Limb (tissue), 2 donors: ENCODE measurements around the gene MMP1.

Source experiments
- DNase-seq, 2 donors: peaks; one replicate each; pipeline ENCODE4 v3.0.0-alpha.2; 2016; ENCODE audit errors: extremely low spot score in 2 of 2

MMP1 gene

DNA sequence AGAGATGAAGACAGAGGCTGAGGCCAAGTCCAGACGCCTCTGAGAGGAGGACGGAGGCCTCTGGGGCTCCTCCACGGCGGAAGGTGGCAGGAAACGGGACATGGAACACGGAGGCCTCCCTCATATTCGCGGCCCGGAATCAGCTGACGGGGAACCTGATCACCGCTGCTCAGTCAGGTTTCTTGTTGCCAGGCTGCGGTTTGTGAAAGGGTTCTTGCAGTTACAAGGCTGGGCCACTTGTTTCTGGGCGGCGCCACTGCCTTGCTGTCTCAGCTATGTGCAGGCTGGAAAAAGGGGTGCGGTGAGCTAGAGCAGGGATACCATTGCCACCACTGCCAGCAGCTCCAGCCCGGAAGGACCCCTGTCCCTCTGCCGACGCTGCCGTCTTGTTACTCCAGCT is 10.0 kb upstream of the MMP1 start:
- no peak for DNase-seq

DNA sequence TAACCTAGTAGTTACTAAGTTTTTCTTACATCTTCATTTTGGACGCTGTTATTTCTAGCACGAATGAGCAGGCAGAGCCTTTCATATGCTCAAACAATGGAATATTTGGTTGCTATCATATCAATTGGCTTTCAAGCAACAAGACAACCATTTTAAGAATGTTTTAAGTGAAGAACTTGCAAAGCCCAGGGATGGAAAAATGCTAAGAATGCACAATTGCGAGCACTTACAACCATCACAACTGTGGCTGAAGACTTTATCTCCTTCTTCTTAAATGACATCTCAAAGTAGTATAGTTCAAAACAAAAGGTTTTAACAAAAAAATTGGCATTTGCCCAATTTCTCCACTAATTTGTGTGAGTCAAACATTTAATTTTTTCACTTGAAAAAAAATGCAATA is 8.3 kb upstream of the MMP1 start:
- no peak for DNase-seq

DNA sequence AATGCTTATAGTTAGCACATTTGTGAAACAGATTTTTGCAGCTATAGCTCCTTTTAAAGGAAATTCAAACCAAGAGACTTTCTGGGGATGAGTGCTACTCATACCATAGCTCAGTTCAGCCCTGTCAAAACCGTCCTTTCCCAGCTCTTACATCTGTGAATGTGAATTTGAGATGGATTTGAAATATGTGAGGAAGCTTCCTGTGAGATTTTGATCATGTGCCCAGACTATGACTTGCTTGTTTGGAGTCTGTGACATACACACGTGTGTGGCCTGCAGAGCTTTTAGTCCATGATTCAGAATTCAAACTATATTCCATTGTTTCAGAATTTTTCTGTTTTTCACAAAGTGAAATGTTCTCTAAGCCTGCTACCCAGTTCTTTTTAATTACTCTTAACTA is 4.4 kb upstream of the MMP1 start:
- peak in 1 of 2 donors; percentile 27 for DNase-seq

DNA sequence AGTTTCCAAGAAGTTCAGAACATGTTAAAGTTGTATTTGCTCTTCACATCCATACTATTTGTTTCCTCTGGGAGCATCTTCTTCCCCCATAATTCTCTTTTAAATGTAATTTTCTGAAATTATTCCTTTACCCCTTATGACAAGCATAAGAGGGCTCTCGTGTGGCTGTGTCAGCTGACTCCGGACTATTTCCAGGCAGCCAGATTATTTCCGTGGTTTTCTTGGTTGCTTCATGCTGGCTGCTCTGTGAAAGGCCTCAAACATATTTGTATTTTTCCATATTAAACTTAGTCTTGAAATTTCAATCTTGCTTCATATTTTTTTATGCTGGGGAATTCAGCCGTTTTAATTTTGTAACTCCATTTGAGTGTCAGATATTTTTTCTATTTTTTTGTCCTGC is 2.8 kb upstream of the MMP1 start:
- DNase-seq: no peak

DNA sequence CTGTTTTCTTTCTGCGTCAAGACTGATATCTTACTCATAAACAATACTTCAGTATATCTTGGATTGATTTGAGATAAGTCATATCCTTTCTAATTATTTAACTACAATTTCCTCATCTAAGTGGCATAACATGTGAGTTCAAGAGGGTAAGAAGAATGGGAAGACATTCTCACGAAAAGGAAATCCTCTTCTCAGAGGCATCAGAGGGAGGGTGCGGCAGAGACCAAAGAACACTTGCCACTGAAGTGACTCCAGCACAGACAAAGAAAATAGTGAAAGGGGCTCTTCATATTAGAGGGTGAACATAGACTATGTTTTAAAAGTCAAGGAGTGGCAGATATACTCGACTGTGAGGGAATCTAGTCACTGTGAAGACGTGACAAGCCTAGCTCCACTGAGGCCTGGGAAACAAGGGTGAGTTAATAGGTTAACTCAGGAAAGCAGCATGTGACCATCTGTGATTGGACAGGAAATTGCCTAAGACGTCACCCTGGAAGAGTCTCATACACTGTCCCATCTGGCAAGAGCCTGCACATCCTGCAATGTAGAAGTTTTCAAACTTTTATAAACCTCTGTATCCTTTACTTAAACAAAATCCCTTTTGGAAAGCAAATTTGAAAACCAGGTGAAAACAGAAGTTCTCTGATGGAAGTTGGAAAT is 1.9 kb upstream of the MMP1 start:
- no peak for DNase-seq

DNA sequence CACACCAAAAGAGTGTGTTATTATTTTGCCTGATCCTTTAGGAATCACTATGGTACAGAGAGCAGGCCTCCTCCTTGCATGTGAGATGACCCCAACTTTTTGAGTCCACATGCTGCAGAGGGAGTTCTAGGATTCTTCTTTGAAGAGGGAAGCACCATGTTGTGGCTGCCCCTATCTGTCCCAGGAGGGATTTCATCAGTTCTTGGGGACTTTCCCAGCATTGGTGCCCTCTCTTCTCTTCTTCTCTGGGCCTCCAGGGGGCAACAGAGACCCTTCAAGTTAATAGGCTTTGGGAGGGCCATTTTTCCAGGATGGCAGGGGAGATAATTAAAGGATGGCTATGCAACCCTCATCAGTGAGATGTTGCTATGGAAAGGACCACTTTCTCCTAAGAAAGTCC is 3.6 kb downstream of the MMP1 start:
- DNase-seq: no peak

DNA sequence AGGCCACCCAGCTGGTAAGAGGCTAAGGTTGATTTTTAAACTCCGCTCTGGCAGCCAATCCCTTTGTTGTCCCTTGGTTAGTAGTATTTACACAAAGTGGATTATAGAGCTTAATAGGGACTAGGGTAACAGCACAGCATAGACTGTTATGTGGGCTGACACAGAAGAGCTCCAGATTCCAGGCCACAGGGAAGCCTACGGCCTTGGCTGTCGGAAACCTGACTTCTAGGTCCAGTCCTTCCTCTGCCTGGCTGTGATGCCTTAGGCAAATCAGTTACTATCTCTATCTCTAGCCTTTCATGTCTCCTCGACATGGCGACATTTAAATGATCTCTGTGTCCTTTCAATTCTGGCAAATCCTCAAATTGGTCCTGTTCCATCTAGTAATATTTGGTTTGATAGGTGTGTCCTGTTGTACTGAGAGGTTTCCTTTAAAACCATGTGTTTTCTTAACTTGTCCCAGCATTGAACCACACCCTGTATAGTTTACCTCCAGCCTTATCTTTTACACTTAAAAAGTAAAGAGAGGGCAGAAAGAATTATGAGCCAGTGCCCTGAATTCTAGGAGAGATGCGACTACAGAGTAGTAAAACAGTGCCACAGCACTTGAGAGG is 4.2 kb downstream of the MMP1 start:
- DNase-seq: no peak

DNA sequence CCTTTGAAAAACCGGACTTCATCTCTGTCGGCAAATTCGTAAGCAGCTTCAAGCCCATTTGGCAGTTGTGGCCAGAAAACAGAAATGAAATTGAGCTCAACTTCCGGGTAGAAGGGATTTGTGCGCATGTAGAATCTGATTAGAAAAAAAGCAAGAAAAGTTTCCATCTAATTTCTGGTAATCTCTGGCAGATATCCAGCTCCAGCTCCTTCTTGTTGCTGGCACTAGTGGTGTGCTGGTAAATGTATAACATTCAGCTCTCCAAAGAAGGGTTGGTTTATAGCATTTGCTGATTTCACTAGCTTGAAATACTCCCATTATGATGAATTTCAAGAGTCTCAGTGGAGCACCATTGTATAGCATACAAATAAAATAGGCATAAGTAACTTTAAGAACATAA is 5.4 kb downstream of the MMP1 start:
- no peak for DNase-seq

DNA sequence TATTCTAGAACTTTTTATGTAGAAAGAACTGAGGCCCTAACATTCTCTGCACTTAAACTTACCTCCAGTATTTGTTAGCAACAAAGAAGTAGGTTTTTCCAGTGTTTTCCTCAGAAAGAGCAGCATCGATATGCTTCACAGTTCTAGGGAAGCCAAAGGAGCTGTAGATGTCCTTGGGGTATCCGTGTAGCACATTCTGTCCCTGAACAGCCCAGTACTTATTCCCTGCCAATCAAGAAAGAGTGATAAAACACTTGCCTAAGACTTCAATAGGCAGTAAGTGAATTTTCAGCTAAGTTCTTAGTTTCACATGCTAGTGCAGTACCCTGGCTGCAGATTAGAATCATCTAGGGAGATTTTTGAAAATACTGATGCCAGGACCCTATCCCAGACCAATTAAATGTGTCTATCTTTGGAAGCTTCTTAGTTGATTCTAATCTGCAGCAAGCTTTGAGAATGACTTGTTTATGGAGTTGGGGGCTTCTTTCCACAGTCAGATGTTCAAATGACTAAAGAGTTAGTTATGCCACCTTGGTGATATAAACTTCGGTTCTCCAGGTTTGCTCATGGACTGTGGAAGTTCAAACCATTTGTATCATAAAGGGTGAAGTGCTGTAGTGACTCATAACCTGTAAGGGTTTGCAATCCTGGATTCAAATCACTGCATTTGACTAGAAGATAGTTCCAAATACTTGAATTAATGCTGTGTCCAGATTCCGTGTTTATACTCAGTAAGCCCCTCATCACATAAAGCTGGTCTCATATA is 6.5 kb downstream of the MMP1 start:
- DNase-seq: no peak

DNA sequence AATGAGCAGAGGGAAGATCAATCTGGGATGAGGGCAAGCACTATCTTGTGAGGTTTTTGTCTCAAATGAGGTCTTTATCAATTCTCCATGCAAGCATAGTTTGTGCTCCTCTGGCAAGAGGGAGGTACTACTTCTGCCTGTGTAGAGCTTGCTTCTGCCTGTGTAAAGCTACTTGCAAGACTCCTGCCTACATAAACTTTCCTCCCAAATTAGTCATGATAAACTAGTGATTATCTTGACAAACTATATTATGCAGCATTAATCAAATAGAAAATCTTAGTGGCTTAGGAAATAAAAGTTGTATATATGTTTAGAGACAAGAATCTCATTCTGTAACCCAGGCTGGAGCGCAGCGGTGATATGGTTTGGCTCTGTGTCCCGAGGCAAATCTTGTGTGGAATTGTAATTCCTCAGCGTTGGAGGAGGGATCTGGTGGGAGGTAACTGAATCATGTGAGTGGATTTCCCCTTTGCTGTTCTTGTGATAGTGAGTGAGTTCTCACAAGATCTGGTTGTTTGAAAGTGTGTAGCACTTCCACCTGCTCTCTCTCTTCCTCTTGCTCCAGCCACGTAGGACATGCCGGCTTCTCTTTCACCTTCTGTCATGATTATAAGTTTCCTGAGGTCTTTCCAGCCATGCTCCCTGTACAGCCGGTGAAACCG is 9.5 kb downstream of the MMP1 start:
- DNase-seq: no peak

DNA sequence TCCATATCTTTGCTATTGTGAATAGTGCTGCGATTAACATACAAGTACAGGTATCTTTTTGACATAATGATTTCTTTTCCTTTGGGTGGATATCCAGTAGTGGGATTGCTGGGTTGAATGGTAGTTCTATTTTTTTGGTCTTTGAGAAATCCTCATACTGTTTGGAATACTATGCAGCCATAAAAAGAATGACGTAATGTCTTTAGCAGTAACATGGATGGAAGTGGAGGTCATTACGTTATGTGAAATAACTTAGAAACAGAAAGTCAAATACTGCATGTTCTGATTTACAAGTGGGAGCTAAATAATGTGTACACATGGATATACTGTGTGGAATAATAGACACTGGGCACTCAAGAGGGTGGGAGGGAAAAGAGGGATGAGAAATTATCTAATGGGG is 13.6 kb downstream of the MMP1 start:
- DNase-seq: no peak

DNA sequence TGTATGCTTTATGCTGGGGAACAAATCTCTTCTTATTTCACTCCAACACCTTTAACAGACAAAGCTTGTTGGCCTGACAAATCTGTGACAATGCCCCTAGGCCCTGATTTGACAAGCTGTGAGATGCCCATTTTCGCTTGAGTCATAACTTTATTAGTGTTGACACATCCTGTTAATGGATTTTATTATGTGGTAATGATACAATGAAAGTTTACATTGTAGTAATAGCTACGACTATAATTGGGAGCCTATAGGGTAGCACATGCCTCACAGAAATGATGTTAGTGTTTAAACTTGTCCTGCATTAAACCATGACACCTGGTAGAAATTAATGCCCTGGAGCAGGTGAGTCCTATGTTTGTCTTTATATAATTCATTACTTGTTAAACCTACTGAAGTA is 14.2 kb downstream of the MMP1 start:
- no peak for DNase-seq

DNA sequence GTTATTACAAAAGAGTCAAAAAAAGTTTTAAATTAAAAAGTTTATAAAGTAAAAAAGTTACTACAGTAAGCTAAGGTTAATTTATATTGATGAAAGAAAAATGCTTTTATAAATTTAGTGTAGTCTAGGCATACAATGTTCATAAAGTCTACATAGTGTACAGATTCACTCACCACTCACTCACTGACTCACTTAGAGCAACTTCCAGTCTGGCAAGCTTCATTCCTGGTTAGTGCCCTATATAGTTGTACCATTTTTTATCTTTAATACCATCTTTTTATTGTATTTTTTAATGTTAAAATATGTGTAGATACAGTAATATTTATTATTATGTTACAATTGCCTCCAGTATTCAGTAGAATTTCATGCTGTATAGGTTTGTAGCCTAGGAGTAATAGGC is 14.9 kb downstream of the MMP1 start:
- DNase-seq: no peak

DNA sequence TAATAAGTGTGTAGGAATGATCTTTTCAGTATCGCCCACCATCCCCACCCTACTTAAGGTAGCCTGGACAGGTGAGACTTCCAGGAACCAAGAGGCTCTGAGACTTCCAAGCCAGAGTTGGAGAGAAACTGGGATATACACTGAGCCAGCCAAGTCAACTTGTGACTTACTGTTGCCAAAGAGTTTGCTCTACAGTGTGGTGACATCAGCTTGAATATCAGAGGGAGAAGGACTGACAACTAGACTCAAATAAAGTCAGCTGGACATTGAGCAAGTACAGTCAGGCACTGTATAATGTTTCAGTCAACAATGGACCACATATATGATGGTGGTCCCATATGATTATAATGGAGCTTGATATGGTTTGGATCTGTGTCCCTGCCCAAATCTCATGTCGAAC is 16.3 kb downstream of the MMP1 start:
- no peak for DNase-seq

DNA sequence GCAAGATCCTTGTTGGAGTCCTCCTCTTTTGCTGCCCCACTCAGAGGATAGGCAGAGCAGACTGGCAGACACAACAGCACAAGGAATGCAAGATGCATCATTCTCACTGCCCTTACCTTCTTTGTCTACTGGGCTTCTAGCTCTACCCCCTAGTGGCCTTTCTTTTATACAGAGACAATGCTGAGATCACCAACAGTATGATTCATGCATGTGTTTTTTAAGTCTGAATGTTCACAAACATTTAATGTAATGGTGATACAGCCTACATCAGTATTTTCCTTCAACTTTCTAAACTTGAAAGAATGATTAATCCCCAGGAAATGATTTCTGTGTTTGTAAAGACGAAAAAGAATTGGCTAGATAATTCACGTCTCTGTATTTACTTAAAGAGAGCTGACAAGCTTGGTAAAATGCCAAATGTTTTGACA is 17.5 kb downstream of the MMP1 start, which contains the start of gene MMP10:
Gene MMP10, minus strand, starts transcription at position 138 of the 428 bp plus-strand sequence. Its CDS starts 37 bp downstream, at position 101.
- no peak for DNase-seq

DNA sequence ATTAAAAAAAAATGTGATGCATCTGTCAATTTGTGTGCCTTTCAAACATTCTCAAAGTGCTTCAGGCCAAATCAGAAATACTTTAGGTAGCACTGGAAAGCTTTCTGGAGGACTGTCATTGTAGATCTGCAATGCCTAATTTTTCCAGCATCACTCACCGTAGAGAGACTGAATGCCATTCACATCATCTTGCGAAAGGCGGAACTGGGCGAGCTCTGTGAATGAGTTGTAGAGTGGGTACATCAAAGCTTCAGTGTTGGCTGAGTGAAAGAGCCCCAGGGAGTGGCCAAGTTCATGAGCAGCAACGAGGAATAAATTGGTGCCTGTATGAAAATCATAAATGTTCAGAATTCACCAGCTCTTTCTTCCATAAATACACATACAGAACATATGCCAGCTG is 21.5 kb downstream of the MMP1 start:
- no peak for DNase-seq

DNA sequence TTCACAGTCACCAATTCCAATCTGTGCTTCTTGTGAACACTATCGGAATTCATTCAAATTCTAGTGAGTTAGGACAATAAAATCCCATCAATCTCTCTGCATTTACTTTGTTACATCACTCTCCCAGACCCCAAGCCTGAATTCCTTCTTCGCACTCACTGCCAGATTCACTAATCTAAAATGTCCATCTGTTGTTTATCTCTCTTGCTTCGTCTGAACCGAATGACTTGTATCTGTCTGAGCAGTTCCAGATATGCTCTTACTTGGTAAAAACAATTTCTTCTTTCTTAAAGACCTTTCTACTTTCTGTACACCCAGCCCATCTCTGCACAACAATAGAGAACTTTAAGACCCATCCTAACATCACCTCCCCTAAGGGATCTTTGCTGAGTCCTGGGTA is 24.6 kb downstream of the MMP1 start:
- DNase-seq: no peak

DNA sequence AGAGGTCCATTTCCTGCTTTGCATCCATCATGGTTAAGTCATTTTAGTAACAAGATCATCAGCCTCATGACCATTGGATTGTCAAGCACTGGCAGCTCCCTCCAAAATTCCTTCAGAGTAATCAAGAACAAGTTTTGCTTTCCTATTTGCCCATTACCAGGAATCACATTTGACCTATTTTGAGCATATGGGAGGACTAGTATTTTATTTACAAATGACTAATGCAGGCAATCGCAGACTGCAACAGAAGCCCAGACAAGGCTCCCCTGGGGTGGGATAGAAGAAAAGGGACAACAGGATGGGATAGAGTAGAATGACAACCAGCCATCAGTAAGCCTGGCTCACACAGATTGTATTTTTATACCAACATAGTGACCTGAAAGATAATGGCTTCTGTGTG is 26.6 kb downstream of the MMP1 start:
- DNase-seq: no peak

DNA sequence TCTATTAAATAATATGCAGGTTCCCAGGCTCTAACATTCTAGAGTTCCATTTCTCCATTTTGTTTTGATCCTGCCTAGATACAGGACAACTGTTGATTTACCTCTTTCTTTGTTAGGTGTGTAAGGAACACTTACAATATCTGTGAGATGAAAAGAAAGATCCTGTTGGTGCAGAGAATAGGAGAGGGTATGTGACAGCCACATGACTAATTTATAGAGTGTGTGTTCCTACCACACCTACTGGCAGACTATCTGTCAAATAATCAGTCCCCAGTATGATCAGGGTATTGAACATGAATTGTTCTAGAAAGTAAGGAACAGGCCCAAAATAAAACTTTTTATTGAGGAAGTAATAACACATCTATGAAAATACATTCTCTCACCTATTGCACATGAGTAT is 27.8 kb downstream of the MMP1 start:
- DNase-seq: no peak

DNA sequence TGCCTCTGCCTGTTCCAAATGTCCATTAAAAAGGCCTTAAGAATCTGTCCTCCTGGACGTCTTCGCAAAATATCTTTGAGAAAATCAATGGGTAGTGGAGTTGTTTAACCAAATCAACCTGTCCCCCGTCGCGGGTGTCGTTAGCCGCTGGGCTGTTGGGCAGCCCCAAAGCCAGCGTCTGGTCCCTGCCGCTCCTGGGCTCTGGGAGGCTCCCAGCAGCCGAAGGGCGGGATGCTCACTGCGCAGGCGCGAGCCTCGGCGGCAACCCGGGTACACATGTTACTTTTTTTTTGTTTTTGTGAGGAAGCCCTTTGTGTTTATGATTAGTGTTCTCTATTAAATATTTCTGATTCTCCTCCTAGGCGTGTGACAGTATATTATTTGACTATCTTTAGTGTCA is 30.2 kb downstream of the MMP1 start:
- no peak for DNase-seq

DNA sequence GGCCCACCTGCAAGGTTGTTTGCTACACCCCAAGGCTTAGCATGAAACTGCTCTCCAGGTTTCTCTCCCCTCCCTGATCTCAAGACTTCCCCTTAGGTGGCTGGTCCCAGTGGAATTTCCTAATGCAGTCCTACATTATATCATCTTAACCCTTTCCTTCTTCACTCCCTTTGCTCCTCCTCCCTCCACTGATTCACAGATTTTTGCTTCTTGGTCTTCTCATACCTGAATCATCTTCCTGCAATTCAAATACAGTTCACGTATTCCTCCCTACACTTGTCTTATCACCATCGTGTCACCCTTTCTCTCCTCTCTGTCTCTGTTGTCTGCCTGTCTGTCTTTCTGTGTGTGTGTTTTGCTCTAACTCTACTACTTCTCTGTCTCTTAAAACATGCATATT is 34.5 kb downstream of the MMP1 start:
- DNase-seq: no peak

DNA sequence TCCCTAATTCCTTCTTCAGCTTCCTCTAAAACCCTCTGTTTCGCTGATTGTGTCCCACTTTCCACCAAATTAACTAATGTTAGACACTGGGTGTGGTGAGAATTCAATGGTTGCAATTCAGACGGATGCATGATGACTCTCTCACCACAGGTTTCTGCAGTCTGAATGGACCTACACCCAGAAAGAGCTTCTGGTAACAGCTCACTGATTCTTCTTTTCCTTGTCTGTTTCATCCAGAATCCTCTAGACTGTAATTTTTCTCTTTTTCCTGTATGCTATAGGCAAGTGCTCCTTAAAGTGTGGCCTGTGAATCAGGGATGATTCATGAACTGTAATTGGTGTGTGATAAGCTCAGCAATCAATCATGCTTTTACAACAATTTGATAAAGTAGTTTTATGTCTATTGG is 35.6 kb downstream of the MMP1 start:
- no peak for DNase-seq
